ENCODE data around the gene NFIL3. TPM values are rescaled to one million over a fixed set of nuclear protein-coding genes. Genes with fewer than 3 reads are reported as not detected.

The NFIL3 gene
- total RNA-seq, 1 donor = 18.1 TPM

DNA sequence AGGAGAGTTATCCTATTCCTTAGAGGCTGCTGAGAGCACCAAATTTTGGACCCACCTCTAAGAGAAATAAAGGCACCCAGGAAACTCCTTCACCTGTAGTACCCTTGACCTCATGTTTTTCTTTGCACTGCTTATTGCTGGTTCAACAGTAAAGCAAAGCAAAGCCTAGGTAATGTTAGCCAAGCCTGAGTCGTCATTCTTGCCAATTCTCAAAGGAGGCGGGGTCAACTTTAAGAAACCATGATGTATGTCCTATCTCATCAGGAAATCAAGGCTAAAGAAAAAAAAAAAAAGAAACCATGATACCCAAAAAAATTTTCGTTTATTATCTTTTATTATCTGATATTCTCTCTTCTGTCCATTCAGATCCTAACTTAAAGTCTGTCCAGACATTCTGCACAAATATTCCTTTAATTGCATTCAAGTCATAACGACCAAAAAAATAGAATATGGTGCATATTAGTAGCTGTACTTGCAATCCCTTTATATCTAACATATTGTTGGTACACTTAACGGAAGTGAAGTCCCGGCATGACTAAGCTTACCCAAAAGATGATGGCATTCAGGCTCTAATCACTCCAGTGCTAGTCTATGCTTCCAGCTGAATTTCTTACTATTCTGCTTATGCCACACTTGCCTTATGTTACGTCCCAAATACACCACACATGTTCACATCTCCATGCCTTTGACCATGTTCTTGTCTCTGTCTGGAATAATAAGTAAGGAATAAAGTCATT lies 63.7 kb downstream of the NFIL3 start:
- no peak for DNase-seq (ENCODE audit: low read depth)
- peak overlapping the region; percentile 95 for H3K4me3 ChIP-seq (ENCODE audit: low read depth, low read length)

GRCh38 chr9:91359083-91359482 lies 64.5 kb downstream of the NFIL3 start:
- H3K4me3 ChIP-seq (ENCODE audit: low read depth, low read length) = no peak overlapping the region
- TF ChIP-seq, protein P1, sequence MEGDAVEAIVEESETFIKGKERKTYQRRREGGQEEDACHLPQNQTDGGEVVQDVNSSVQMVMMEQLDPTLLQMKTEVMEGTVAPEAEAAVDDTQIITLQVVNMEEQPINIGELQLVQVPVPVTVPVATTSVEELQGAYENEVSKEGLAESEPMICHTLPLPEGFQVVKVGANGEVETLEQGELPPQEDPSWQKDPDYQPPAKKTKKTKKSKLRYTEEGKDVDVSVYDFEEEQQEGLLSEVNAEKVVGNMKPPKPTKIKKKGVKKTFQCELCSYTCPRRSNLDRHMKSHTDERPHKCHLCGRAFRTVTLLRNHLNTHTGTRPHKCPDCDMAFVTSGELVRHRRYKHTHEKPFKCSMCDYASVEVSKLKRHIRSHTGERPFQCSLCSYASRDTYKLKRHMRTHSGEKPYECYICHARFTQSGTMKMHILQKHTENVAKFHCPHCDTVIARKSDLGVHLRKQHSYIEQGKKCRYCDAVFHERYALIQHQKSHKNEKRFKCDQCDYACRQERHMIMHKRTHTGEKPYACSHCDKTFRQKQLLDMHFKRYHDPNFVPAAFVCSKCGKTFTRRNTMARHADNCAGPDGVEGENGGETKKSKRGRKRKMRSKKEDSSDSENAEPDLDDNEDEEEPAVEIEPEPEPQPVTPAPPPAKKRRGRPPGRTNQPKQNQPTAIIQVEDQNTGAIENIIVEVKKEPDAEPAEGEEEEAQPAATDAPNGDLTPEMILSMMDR (IDR thresholded peaks at IDR 0.05; ENCODE audit: insufficient read depth, low read depth, low read length) = no peak

More for the DNA sequence above, 63.7 kb downstream of the NFIL3 start:
- TF ChIP-seq, protein P1 (IDR thresholded peaks at IDR 0.05; ENCODE audit: insufficient read depth, low read depth, low read length) = no peak

More at GRCh38 chr9:91359083-91359482, 64.5 kb downstream of the NFIL3 start:
- no peak for DNase-seq (ENCODE audit: low read depth)

Other genes with a start within 250 kb of the NFIL3 start
- 13.2 and 13.4 TPM in 2 replicates for gene AUH, start 61.9 kb downstream of the NFIL3 start, total RNA-seq

Measured in fibroblast of villous mesenchyme (primary cell).